GM21367 (cell line): ENCODE data around the gene ADRA2C.

Experiments used
- ATAC-seq: cut with Tn5 transposase; IDR thresholded peaks from one replicate; pipeline ENCODE4 v1.9.1; 2021; ENCODE audit not compliant: unreplicated experiment

Gene ADRA2C

GRCh38 chr4:3756343-3757059, 9.7 kb upstream of the ADRA2C start:
- ATAC-seq: no peak

- no peak for ATAC-seq
Measured at GRCh38 chr4:3759236-3759635, 6.9 kb upstream of the ADRA2C start.

- no peak for ATAC-seq
Measured at GRCh38 chr4:3760346-3760745, 5.8 kb upstream of the ADRA2C start.

GRCh38 chr4:3760841-3761240, 5.3 kb upstream of the ADRA2C start:
- ATAC-seq: no peak

GRCh38 chr4:3762264-3762663, 3.9 kb upstream of the ADRA2C start:
- ATAC-seq: no peak

- no peak for ATAC-seq
Measured at GRCh38 chr4:3762753-3763549, 3.2 kb upstream of the ADRA2C start.

GRCh38 chr4:3765271-3766035, 732 bp upstream of the ADRA2C start:
- no peak for ATAC-seq

- no peak for ATAC-seq
Measured at GRCh38 chr4:3766785-3767569, 792 bp downstream of the ADRA2C start.

- ATAC-seq: no peak
Measured at GRCh38 chr4:3767570-3768288, 1.5 kb downstream of the ADRA2C start.

GRCh38 chr4:3768842-3769641, 2.9 kb downstream of the ADRA2C start:
- ATAC-seq: no peak

- no peak for ATAC-seq
Measured at GRCh38 chr4:3769642-3770184, 3.5 kb downstream of the ADRA2C start.

- no peak for ATAC-seq
Measured at GRCh38 chr4:3770323-3771163, 4.4 kb downstream of the ADRA2C start.

GRCh38 chr4:3771164-3771809, 5.1 kb downstream of the ADRA2C start:
- no peak for ATAC-seq

GRCh38 chr4:3771939-3772495, 5.8 kb downstream of the ADRA2C start:
- no peak for ATAC-seq

- no peak for ATAC-seq
Measured at GRCh38 chr4:3772632-3773031, 6.4 kb downstream of the ADRA2C start.

- ATAC-seq: no peak
Measured at GRCh38 chr4:3773552-3774001, 7.4 kb downstream of the ADRA2C start.

GRCh38 chr4:3774253-3774883, 8.2 kb downstream of the ADRA2C start:
- no peak for ATAC-seq
